ENCODE data around the gene TPRG1. TPM values are rescaled to one million over a fixed set of nuclear protein-coding genes. Genes with fewer than 3 reads are reported as not detected.
"Not testable (repeated sequence)": the region's sequence is repeated elsewhere in the genome, so short reads cannot be mapped to it uniquely, and the experiment has no call there.

TPRG1 gene
- total RNA-seq, 1 donor from 2014 or later = 0.53 TPM

- DNase-seq (ENCODE audit: extremely low read depth, low read depth, low spot score) = no peak
Measured at GRCh38 chr3:189307963-189308362, 136.2 kb downstream of the TPRG1 start.

- no peak for DNase-seq (ENCODE audit: extremely low read depth, low read depth, low spot score)
Measured at GRCh38 chr3:189308608-189309007, 136.8 kb downstream of the TPRG1 start.

- DNase-seq (ENCODE audit: extremely low read depth, low read depth, low spot score) = no peak
Measured at GRCh38 chr3:189309400-189309975, 137.7 kb downstream of the TPRG1 start.

GRCh38 chr3:189311521-189311920 lies 139.8 kb downstream of the TPRG1 start:
- DNase-seq (ENCODE audit: extremely low read depth, low read depth, low spot score) = no peak

- no peak for DNase-seq (ENCODE audit: extremely low read depth, low read depth, low spot score)
Measured at GRCh38 chr3:189312866-189313265, 141.1 kb downstream of the TPRG1 start.

GRCh38 chr3:189316296-189317019 lies 144.7 kb downstream of the TPRG1 start:
- DNase-seq (ENCODE audit: extremely low read depth, low read depth, low spot score) = no peak

- DNase-seq (ENCODE audit: extremely low read depth, low read depth, low spot score) = no peak
Measured at GRCh38 chr3:189317911-189318310, 146.1 kb downstream of the TPRG1 start.

- no peak for DNase-seq (ENCODE audit: extremely low read depth, low read depth, low spot score)
Measured at GRCh38 chr3:189320511-189320910, 148.7 kb downstream of the TPRG1 start.

- DNase-seq (ENCODE audit: extremely low read depth, low read depth, low spot score) = no peak
Measured at GRCh38 chr3:189322339-189322738, 150.6 kb downstream of the TPRG1 start.

GRCh38 chr3:189324538-189325138 lies 152.9 kb downstream of the TPRG1 start:
- DNase-seq (ENCODE audit: extremely low read depth, low read depth, low spot score) = no peak

GRCh38 chr3:189325454-189325853 lies 153.7 kb downstream of the TPRG1 start:
- no peak for DNase-seq (ENCODE audit: extremely low read depth, low read depth, low spot score)

- DNase-seq (ENCODE audit: extremely low read depth, low read depth, low spot score) = not testable (repeated sequence)
Measured at GRCh38 chr3:189329630-189330029, 157.9 kb downstream of the TPRG1 start.

- DNase-seq (ENCODE audit: extremely low read depth, low read depth, low spot score) = no peak
Measured at GRCh38 chr3:189330066-189330465, 158.3 kb downstream of the TPRG1 start.

- DNase-seq (ENCODE audit: extremely low read depth, low read depth, low spot score) = no peak
Measured at GRCh38 chr3:189331002-189331418, 159.2 kb downstream of the TPRG1 start.

GRCh38 chr3:189334064-189334920 lies 162.5 kb downstream of the TPRG1 start:
- DNase-seq (ENCODE audit: extremely low read depth, low read depth, low spot score) = no peak

- no peak for DNase-seq (ENCODE audit: extremely low read depth, low read depth, low spot score)
Measured at GRCh38 chr3:189337673-189338091, 165.9 kb downstream of the TPRG1 start.

- DNase-seq (ENCODE audit: extremely low read depth, low read depth, low spot score) = no peak
Measured at GRCh38 chr3:189338366-189338765, 166.6 kb downstream of the TPRG1 start.

- no peak for DNase-seq (ENCODE audit: extremely low read depth, low read depth, low spot score)
Measured at GRCh38 chr3:189339996-189340395, 168.2 kb downstream of the TPRG1 start.

- no peak for DNase-seq (ENCODE audit: extremely low read depth, low read depth, low spot score)
Measured at GRCh38 chr3:189340680-189341460, 169.1 kb downstream of the TPRG1 start.

GRCh38 chr3:189342811-189343210 lies 171.0 kb downstream of the TPRG1 start:
- no peak for DNase-seq (ENCODE audit: extremely low read depth, low read depth, low spot score)
